ENCODE measurements around the gene TNS2.

TNS2 gene

DNA sequence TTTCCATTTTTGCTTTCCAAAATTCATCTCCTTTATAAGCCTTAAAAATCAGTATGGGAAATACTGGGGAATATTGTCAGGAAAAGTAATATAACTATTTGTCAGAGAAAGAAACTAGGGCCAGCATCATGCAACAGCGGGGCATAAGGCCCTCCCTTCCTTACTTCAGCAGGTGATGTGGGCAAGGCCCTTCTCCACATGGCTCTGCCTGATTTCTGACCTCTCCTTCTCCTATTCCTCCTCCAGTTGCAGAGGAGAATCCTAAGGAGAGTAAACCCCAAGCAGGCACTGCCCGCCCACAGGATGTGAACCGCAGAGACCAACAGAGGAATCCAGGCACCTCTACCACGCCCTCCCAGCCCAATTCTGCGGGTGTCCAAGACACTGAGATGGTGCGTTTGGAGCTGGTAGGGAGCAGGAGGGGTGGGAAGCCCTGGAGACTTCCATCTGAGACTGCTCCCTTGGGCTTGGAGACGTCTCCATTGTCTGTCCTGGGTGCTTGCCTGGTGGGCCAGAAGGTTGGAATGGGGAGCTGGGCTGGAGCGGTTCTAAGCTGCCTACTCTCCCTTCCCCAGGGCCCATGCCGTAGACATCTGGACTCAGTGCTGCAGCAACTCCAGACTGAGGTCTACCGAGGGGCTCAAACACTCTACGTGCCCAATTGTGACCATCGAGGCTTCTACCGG is 50.7 kb downstream of the TNS2 start:
- TF ChIP-seq TAF1 (IDR thresholded peaks at IDR 0.05; ENCODE audit: borderline replicate concordance, insufficient read depth, low read length) = no peak
- no peak for TF ChIP-seq SIN3A (IDR thresholded peaks at IDR 0.05; ENCODE audit: borderline replicate concordance, insufficient read depth, low read length)
- TF ChIP-seq, protein P1, sequence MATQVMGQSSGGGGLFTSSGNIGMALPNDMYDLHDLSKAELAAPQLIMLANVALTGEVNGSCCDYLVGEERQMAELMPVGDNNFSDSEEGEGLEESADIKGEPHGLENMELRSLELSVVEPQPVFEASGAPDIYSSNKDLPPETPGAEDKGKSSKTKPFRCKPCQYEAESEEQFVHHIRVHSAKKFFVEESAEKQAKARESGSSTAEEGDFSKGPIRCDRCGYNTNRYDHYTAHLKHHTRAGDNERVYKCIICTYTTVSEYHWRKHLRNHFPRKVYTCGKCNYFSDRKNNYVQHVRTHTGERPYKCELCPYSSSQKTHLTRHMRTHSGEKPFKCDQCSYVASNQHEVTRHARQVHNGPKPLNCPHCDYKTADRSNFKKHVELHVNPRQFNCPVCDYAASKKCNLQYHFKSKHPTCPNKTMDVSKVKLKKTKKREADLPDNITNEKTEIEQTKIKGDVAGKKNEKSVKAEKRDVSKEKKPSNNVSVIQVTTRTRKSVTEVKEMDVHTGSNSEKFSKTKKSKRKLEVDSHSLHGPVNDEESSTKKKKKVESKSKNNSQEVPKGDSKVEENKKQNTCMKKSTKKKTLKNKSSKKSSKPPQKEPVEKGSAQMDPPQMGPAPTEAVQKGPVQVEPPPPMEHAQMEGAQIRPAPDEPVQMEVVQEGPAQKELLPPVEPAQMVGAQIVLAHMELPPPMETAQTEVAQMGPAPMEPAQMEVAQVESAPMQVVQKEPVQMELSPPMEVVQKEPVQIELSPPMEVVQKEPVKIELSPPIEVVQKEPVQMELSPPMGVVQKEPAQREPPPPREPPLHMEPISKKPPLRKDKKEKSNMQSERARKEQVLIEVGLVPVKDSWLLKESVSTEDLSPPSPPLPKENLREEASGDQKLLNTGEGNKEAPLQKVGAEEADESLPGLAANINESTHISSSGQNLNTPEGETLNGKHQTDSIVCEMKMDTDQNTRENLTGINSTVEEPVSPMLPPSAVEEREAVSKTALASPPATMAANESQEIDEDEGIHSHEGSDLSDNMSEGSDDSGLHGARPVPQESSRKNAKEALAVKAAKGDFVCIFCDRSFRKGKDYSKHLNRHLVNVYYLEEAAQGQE (IDR thresholded peaks at IDR 0.05; ENCODE audit: insufficient read depth in 1 of 2, low read depth in 2 of 2, low read length in 2 of 2) = no peak
- no peak for TF ChIP-seq FOXP2 (optimal IDR thresholded peaks at IDR 0.05; ENCODE audit: borderline replicate concordance, extremely low read depth, extremely low read length, insufficient read depth)
- TF ChIP-seq POLR2AphosphoS5 (IDR thresholded peaks at IDR 0.05; ENCODE audit: low read depth, low read length) = no peak

GRCh38 chr12:53101266-53101665 is 51.4 kb downstream of the TNS2 start:
- TF ChIP-seq POLR2AphosphoS5 (IDR thresholded peaks at IDR 0.05; ENCODE audit: low read depth, low read length) (no peak), FOXP2 (optimal IDR thresholded peaks at IDR 0.05; ENCODE audit: borderline replicate concordance, extremely low read depth, extremely low read length, insufficient read depth) (no peak), SIN3A (IDR thresholded peaks at IDR 0.05; ENCODE audit: borderline replicate concordance, insufficient read depth, low read length) (no peak), TAF1 (IDR thresholded peaks at IDR 0.05; ENCODE audit: borderline replicate concordance, insufficient read depth, low read length) (no peak)
- TF ChIP-seq, protein P1 (IDR thresholded peaks at IDR 0.05; ENCODE audit: insufficient read depth in 1 of 2, low read depth in 2 of 2, low read length in 2 of 2) = no peak

DNA sequence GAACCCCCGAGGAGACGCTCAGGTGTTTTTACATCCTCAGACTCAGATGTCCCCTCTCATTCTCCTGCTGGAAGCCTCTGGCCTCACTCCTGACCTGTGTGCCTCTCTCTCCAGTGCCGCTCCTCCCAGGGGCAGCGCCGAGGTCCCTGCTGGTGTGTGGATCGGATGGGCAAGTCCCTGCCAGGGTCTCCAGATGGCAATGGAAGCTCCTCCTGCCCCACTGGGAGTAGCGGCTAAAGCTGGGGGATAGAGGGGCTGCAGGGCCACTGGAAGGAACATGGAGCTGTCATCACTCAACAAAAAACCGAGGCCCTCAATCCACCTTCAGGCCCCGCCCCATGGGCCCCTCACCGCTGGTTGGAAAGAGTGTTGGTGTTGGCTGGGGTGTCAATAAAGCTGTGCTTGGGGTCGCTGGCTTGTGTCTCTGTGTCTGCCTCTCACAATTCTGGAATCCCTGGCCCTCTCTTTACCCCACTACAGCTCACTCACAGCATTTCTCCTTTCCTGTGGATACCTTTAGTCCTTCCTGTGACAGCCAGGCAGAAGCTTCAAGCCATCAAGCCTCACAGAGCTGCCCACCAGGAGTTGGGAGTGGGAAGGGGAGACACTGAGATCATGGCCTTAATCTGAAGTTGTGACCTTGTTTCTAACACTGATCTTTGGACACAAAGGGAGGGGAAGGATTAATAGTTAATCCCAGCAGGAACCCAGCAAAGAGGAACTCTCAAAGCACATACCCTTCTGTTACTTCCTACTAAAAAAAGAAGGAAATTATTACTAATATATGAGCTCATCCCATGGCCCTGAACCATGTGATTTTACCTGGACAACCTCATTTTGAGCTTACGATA is 52.3 kb downstream of the TNS2 start:
- TF ChIP-seq TAF1 (IDR thresholded peaks at IDR 0.05; ENCODE audit: borderline replicate concordance, insufficient read depth, low read length) (no peak), POLR2AphosphoS5 (IDR thresholded peaks at IDR 0.05; ENCODE audit: low read depth, low read length) (no peak), FOXP2 (optimal IDR thresholded peaks at IDR 0.05; ENCODE audit: borderline replicate concordance, extremely low read depth, extremely low read length, insufficient read depth) (no peak), SIN3A (IDR thresholded peaks at IDR 0.05; ENCODE audit: borderline replicate concordance, insufficient read depth, low read length) (no peak)
- TF ChIP-seq, protein P1 (IDR thresholded peaks at IDR 0.05; ENCODE audit: insufficient read depth in 1 of 2, low read depth in 2 of 2, low read length in 2 of 2) = no peak

GRCh38 chr12:53102883-53103807 is 53.3 kb downstream of the TNS2 start, which contains the start of gene SOAT2:
Gene SOAT2 (plus strand): TSS chr12:53103486. CDS start chr12:53103578, 92 bp downstream.
- TF ChIP-seq FOXP2 (optimal IDR thresholded peaks at IDR 0.05; ENCODE audit: borderline replicate concordance, extremely low read depth, extremely low read length, insufficient read depth) (no peak), SIN3A (IDR thresholded peaks at IDR 0.05; ENCODE audit: borderline replicate concordance, insufficient read depth, low read length) (no peak), POLR2AphosphoS5 (IDR thresholded peaks at IDR 0.05; ENCODE audit: low read depth, low read length) (no peak), TAF1 (IDR thresholded peaks at IDR 0.05; ENCODE audit: borderline replicate concordance, insufficient read depth, low read length) (no peak)
- TF ChIP-seq, protein P1 (IDR thresholded peaks at IDR 0.05; ENCODE audit: insufficient read depth in 1 of 2, low read depth in 2 of 2, low read length in 2 of 2) = no peak

Measured in PFSK-1 (cell line).